Umbilical cord (tissue), 2 donors: ENCODE measurements around the gene ADD1. TPM values are rescaled to one million over a fixed set of nuclear protein-coding genes. Genes with fewer than 3 reads are reported as not detected.

ENCODE experiments used
- DNase-seq: peaks from one replicate; pipeline ENCODE4 v3.0.0-alpha.2; 2015; ENCODE audit warnings: low spot score
- total RNA-seq: library from RNA; depleted of rRNA; stranded (reverse); fragments of >200 nt; gene quantifications from one replicate; pipeline ENCODE4 v1.2.3, GENCODE V29; 2014; ENCODE audit warnings: low replicate concordance; ENCODE audit not compliant: insufficient read depth

The ADD1 gene
- total RNA-seq, 1 donor from 2014 or later = 182 TPM

DNA sequence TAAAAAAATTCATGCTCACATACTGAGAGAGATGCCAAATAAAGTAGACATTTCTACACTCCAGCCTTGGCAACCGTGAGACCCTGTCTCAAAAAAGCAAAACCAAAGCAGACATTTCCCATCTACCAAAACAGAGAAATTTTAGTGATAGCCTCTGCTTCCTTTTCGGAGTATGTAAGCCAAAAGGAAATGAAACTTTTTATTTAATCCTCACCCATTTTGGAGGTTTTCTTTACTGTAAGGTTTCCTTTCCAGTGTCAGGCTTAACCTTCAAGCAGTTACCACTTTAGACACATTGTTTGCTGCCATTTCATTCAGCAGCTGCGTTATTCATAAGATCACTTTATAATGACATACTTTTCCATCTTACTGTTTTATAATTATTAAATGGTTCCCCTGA lies 15.9 kb downstream of the ADD1 start:
- no peak for DNase-seq

DNA sequence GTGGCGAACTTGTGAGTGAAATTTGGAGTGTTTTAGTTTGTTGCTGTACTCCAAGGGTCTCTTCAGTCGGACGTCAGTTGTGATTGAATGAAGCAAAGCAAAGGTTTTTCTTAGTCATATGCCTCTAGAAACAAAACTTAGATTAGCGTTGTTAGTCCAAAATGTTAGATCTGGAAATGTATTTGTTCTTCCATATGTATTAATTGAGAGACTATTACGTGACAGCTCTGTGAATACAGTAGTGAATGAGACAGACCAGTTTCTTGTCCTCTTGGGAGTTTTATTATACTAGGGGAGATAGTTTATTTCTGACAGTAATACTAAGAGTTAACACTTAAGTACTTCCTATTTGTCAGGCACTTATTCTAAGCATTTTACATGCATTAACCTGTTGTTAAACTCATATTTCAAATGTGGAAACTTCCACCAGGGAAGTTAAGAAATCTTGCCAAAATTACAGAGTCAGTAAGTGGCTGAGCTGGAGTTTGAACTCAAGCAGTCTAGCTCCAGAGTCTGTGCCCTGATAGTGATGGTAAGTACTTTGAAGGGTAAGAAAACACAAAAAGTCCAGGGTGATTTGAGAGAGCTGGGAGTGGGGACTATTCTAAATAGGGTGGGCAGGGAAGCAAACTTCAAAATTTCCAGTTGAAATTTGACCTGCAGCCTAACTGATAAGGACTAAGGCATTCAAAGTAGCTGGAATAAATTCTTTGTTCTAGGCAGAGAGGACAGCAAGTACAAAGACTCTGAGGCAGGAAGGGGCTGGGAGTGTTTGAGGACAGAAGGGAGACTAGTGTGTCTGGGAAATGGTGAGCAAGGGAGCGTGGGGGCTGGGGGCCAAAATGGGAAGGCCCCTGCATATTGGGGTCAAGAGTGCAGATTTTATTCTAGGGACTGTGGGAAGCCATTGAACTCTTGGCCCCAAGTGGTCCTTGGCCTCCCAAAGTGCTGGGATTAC lies 17.0 kb downstream of the ADD1 start:
- peak; percentile 64 for DNase-seq

DNA sequence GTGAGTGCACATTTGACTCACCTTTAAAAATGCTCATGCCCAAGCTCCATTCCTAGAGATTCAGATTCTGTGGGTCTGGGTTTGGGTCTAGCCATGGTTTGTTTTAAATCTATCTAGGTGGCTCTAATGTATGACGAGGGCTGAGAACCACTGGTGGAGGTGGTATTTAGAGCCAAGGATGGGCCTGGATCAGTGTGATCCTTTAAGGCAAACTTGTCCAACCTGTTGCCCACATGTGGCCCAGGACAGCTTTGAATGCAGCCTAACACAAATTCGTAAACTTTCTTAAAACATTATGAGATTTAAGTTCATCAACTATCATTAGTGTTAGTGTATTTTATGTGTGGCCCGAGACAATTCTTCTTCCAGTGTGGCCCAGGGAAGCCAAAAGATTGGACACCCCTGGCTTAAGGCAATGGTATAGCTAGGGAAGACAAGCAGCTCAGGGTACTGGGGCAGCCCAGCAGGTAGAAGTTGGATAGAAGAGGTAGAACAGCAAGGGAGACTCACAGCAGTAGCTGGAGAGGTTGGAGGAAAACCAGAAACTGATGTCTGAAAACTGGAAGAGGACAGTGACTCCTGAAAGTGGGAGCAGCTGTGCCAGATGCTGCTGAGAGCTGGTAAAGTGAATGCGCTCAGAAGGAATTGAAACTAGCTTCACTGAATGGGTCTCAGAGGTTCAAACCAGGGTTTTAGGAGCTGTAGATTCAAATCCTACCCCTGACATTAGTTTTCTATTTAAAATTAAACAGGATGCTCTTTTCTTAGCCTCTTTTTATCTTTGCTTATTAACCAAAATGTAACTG lies 18.2 kb downstream of the ADD1 start:
- DNase-seq = peak; percentile 23

DNA sequence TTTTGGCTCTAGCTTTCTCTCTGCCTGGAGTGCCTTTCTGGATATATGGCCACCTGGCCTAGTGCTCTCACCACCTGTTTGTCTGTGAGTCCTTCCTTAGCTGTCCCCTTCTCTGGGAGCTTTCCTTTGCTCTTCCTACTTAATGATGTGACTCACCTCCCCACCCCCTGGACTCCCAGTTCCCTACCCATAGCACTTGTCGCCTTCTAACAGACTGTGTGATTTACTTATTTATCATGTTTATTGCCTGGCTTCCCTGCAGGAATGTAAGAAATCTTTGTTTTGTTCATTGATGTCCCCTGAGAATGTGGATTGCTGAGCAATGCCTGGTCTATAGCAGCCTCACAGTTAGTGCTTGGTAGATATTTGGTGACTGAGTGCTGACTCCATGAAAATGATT lies 18.9 kb downstream of the ADD1 start:
- no peak for DNase-seq

DNA sequence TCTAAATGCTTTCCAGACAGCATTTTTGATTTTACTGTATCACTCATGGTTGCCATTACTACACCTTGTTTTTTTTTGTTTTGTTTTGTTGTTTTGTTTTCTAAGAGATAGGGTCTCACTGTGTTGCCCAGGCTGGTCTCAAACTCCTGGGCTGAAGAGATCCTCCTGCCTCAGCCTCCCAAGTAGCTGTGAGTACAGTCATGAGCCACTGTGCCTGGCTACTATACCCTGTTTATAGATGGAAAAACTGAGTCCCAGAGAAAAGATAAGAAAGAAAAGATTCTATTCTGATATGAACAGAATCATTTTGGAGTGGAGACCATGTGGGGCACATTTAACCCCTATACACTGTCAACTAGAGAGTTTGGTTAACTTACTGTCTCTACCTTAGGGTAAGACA lies 20.0 kb downstream of the ADD1 start:
- no peak for DNase-seq

DNA sequence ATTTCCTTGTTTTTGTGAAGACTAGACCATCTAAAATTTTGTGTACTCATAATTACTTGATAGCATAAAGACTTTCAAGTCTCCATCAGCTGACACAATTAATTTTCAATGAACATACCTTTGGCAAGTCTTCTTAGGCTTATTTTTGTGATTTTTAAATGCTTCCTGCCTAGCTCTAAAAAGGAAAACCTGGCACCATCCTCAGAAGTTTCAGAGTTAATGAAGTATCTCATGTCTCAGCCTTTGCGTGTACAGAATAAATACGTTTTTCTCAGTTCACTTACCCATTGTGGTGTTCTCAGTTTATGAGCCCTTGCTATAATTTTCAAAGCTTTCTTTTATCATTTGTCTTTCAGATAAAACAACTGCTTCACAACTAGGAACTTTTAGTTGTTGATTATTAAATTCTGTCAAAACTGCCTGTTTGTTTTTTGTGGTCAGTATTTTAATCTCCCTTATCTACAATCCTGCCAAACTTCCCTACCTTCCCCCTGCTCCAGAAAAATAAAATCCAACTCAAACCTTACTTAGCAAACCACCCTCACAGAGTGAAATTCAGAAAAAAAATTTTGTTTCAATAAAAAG lies 21.6 kb downstream of the ADD1 start:
- DNase-seq = no peak

DNA sequence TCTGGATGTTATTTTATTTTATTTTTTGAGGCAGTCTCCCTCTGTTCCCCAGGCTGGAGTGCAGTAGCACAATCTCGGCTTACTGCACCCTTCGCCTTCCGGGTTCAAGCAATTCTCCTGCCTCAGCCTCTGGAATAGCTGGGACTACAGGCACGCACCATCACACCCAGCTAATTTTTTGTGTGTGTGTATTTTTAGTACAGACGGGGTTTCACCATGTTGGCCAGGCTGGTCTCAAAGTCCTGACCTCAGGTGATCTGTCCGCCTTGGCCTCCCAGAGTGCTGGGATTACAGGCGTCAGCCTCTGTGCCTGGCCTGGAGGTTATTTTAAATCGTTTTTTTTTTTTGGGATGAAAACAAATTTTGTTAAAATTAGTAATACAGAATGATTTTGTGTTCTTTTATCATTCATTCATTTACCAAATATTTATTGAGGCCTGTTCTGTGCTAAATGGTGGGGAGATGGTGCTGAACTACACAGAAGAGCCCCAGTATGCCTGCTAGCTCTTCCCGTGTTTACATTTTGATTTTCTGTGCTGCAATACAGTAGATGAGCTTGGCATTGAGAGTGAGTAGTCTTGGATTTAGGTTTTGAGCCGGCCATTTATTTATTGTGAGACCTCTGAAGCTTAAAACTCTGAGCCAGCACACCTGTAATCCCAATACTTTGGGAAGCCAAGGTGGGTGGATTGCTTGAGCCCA lies 22.7 kb downstream of the ADD1 start:
- no peak for DNase-seq

DNA sequence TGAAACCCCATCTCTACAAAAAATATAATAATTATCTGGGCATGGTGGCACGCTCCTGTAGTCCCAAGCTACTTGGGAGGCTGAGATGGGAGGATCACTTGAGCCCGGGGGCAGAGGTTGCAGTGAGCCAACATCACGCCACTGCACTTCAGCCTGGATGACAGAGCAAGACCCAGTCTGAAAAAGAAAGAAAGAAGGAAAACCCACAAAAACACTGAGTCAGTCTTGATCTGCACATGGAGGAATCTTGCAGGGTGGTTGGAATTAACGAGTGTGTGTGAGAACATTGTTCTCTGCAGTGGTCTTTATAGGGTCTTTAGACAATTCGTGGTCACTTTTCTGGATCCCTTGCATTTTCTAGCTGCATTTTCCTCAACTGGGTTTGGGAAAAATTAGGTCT lies 23.2 kb downstream of the ADD1 start:
- DNase-seq = no peak

DNA sequence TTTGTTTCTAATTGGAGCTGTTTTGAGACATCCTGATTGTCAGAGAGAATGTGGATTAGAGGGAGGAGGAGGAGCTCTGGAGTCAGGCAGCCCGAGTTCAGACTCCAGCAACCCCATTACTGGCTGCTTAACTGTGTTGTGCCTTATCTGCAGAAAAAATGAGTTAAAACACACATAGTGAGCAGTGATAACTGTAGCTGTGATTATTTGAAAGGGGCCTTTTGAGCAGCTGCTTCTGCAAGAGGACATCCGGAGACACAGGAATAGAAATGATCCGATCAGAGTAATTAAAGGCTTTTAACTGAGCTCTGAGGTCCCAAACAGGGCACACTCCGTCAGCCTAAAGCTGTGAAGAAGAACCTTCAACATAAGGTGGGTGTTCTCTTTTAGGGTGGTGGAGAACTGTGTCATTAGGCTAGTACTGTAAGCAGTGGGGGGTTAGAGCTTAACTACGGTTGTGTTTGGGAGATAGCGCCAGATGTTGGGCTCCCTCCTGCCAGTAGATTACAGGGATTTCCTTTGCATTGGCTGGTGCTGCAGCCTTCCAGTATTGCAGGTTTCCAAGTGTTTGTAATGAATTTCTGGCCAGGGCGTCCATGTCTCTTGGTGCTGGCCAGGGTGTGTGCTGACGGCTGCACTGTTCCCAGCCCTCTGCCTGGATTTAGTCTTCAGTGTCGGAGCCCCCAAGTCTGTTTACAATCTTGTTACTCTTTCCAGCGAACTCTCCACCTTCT lies 24.3 kb downstream of the ADD1 start:
- DNase-seq = peak; percentile 79

DNA sequence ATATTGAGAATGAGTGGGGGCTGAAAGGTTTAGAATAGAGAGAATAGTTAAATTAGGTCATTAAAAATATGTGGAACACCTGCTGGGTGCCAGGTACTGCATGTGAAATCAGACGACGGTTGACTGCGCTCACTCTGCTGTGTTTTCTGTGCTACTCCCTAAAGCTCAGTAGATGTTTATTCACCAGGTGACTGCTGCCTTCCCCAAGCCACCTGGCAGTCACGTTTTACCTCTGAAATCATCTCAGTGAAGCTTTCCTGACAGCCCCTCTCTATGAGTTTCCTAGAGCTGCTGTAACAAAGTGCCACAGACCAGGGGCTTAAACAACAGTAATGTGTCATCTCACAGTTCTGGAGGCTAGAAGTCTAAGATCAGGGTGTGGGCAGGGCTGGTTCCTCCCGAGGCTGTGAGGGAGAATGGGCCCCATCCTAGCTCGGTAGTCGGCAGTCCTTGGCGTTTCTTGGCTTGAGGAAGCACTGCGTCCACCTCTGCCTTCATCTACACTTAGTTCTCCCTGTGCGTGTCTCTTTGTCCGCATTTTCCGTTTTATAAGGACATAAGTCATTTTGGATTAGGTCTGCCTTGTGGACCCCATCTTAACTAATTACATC lies 25.3 kb downstream of the ADD1 start:
- no peak for DNase-seq

DNA sequence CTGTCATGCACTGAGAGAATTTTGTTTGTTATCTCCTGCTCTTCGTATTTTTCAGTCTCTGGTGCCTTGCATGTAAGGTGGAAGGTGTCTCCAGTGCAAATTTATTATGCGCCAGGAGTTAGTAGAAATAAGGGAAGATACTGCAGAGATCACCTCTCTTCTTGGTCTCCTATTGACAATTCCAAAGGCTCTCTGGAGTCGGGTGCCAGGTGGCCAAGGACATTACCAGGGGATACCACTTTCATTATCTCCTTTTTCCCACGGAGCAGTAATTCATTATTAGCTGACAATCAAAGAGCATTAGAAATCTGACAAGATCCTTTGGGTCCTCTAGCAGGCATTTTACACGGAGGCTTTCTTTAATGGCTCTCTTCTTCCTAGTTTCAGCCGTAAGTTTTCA lies 26.0 kb downstream of the ADD1 start:
- no peak for DNase-seq

DNA sequence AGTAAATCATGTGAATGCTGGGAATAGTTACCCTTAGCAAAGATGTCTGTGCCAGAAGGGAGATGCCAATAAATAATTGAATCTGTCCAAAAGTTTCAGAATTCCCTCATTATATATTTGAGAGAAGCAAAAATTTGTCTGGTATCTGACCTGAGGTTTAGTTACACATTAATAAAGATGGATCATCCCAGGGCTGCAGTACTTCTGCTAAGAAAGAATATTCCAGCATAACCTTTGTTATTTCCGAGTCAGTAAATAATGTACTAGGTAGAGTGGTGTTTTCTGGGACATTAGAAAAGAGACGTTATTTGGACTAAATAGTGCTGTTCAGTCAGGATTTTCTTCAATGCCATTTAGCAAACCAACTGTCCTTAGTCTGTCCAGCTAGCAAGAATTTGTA lies 26.4 kb downstream of the ADD1 start:
- DNase-seq = no peak

DNA sequence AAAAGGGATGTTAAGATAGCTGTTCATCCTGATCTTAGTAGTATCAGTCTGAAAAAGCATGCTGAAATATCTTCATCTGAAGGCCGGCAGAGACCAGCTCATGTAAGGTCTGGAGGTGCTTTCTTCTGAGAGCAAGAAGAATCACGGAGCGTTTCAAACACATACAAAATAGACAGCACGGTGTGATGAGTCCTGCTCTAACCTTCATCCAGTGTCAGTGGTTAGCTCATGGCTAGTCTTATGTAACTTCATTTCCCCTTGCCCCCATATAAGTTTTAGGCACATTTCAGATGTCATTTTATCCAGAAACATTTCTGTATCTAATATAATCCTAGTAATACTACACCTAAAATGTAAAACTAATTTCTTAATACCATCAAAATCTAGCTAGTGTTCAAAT lies 27.8 kb downstream of the ADD1 start:
- DNase-seq = no peak

DNA sequence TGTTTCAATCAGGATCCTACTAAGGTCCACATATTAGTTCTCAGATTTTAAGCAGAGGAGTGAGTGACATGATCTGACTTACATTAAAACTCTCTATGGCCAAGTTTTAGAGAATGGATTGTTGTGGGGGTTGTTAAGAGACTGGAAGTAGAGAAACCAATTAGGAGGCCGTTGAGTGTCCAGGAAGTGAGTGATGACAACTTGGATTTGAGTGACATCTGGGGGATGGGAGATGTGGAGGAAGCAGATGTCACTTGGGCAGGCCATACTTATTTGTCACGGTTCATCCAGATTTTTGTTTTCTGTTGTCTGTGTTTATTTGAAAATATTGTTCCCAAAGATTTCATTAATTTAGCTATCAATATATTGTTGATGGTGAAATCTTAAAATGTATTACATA lies 28.3 kb downstream of the ADD1 start:
- DNase-seq = no peak

DNA sequence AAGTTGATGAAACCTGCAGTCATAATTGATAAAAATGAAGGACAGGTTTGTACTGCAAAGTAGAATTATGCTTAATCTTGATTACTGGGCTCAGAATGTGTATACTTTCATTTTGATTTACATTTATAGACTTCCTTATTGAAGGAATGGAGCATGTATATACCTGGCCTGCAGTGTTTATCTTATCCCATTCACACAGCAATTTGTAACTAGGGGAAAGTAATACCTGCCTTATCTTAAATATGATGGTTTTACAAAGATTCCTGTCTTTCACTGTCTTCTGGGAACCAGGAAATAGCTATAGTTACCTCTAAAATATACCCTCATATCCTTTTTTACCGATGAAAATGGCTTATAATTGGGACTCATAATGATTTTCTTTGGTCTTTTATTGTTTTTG lies 29.7 kb downstream of the ADD1 start:
- no peak for DNase-seq

DNA sequence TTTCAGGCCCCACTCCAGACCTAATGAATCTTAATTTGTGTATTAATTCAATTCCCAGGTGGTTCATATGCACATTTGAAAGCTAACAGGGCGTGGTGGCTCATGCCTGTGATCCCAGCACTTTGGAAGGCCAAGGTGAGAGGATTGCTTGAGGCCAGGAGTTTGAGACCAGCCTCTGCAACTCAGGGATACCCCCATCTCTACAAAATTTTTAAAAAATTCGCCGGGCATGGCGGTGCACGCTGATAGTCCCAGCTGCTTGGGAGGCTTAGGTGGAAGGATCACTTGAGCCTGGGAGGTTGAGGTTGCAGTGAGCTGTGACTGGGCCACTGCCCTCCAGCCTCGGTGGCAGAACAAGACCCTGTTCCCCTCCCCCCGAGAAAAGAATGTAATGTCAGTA lies 31.2 kb downstream of the ADD1 start:
- DNase-seq = no peak

DNA sequence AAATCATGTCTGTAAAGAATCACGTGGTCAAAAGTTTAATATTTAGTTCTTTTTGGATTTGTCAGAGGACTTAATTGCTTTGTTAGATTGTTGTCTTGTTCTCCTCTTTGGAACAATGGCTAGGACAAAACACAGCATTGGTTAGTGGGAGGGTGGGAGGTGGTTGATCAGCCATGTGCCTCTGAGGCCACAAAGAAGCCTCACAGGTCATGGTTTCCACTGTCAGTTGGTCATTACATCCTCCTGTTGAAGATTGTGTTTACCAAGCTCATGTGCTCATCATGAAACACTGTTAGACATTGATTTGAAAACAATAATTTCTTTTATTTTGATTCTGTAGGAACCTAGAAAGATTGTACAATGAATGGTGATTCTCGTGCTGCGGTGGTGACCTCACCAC lies 31.9 kb downstream of the ADD1 start:
- DNase-seq = no peak

DNA sequence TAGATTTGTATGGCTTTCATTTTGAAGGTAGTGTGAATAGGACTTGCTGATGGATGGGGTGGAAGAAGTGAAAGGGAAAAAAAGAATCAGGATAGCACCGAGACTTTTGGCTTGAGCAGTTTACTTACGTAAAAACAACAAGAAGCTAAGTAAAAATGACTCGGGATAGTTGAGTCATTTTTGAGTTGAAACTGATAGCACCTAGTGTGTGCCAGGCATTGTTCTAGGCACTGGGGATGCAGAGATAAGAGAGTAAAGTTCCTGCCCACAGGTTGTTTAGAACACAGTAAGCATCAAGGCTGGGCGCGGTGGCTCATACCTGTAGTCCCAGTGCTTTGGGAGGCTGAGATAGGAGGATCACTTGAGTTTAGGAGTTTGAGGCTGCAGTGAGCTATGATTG lies 34.7 kb downstream of the ADD1 start:
- no peak for DNase-seq

DNA sequence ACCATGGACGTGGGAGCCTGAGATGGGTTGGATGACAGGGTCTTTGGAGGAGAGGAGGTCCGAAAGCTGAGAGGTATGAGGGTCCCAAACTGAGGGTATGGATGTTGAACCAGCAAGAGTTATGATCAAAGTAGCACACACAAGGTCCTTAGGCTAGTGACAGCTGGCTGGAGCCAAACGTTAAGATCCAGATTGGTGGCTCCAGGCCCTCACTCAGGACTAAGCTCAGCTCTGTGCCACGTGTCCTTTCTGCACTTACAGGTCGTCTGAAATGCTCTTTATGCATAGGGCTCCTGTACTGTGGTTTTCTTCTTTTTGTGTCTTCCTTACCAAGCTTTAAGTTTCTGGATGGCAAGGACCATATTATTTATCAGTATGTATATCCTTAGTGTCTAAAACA lies 35.4 kb downstream of the ADD1 start:
- no peak for DNase-seq

DNA sequence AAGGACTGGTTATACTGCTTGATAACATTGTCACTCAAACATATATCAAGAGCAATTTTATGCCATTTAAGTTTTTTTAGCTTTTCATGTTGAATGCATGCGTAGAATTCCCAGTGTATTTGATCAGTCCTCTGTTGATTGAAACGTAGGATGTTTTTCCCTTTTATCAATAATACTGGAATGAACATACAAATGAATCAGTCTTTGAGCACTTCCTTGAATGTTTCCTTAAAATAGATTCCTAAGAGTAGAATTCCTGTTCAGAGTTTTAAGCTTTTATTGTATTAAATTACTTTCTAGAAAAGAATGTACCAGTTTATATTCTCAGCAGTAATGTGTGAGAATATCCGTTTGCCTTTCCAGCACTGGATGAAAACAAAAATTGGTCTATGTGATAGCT lies 37.8 kb downstream of the ADD1 start:
- no peak for DNase-seq

DNA sequence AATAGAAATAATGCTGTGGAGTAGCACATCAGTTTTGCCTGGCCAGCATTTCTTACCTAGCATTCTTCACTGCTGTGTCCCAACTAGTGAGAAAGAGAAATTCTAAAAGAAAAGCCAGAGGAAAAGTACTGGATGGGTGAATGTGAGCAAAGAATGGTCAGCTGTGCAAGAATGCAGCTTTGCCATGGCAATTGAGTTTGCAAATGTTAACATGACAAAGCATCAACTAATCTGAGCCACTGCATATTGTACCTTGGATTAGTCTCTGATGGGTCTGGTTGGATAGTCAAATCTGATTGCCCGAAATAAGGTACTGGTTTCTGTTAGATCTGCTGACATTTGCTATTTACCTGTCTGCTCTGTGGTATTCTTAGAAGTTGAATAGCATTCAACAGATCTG lies 38.7 kb downstream of the ADD1 start:
- DNase-seq = no peak
